HG02973 (cell line): ENCODE measurements around the gene NME4.
A peak's percentile ranks its signal among the peaks of the same experiment; 100 is the strongest.
"Not testable (repeated sequence)": the region's sequence is repeated elsewhere in the genome, so short reads cannot be mapped to it uniquely, and the experiment has no call there.

ENCODE experiments used
- ATAC-seq: cut with Tn5 transposase; IDR thresholded peaks from one replicate; pipeline ENCODE4 v1.9.1; 2021; ENCODE audit warnings: moderate library complexity; ENCODE audit not compliant: unreplicated experiment

The NME4 gene

DNA sequence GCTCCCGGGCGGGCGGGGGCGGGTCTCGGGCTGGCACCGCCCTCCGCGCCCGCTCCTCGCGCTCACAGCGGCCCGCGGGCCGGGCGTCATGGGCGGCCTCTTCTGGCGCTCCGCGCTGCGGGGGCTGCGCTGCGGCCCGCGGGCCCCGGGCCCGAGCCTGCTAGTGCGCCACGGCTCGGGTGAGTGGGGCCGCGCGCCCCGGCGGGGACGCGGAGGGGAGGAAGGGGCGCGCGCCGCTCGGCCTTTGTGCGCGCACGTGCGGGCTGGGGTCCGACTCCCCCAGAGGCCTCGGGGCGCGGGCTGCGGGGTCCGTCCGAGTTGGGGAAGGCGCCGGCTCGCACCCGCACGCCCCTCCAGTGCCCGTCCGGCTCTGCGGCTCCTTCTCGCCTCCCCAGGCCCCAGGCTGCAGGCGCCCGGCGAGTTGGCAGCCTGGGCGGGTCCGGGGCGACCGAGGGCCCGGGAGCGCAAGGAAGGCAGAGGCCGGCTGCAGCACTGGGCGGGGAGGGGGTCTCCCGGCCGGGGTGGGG is at the start of gene NME4:
TSS of gene NME4 (plus strand) at position 65 of the 527 bp plus-strand sequence. CDS start at position 89, 24 bp downstream.
- no peak for ATAC-seq

DNA sequence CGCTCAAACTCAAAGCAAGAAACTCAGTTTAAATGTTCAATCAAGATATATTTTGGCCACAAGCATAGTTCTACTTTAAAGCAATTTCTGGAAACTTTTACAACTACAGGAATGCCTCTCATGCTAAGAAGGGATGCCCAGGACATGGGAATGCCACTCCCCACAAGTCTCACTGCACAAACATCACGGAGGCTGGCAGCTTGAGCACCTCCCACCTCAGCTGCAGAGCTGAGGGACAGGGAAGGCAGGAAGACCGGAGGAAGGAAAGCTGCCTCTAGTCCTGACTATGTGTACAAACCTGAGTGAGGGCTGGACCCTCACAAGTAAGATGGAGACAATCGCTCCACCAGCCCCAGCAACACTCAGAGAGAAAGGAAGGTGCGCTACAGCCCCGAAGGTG is 49.8 kb upstream of the NME4 start:
- no peak for ATAC-seq

DNA sequence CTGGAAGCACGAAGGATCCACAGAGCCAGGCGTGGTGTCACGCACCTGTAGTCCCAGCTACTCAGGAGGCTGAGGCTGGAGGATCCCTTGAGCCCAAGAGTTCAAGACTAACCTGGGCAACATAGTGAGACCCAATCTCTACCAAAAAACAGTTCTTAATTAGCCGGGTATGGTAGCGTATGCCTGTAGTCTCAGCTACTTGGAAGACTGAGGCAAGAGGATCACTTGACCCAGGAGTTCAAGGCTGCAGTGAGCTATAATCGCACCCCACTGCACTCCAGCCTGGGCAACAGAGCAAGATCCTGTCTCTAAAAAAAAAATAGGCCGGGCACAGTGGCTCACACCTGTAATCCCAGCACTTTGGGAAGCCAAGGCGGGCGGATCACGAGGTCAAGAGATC is 48.5 kb upstream of the NME4 start:
- not testable (repeated sequence) for ATAC-seq

DNA sequence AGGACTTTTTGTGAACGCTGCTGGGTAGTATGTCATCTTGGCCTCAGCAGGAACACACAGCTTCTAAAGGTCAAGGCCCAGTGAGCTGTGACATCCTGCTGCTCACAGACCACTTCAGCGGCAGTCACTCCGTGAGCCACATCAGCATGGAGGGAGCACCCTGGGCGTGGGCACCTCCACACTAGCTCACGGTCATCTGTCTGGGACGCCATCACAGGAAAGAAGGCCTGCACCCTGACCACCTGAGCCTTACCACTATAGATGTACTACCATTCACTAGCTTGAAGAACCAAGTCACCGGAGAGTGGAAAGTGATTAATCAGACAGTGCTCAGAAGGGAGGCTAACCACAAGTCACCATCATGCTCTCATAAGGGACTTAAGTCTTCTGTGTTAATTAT is 47.8 kb upstream of the NME4 start:
- ATAC-seq, result no peak

DNA sequence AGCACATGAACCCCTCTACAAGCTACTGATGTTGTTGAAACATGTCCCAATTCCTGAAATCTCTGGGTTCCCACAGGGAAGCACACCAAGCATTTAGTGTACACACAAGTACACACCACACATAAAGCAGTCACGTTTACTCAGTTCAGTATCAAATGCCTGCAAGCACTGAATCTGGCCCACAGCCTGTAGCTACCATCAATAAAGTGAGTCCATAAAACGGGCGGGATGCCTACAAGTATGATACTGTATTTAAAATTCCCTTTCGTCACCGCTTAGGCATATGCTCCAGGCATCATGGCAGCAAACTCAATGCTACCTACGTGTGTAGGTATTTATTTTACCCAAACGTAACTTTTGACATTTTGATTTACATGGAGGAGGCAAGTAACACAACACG is 46.8 kb upstream of the NME4 start:
- ATAC-seq, result no peak

DNA sequence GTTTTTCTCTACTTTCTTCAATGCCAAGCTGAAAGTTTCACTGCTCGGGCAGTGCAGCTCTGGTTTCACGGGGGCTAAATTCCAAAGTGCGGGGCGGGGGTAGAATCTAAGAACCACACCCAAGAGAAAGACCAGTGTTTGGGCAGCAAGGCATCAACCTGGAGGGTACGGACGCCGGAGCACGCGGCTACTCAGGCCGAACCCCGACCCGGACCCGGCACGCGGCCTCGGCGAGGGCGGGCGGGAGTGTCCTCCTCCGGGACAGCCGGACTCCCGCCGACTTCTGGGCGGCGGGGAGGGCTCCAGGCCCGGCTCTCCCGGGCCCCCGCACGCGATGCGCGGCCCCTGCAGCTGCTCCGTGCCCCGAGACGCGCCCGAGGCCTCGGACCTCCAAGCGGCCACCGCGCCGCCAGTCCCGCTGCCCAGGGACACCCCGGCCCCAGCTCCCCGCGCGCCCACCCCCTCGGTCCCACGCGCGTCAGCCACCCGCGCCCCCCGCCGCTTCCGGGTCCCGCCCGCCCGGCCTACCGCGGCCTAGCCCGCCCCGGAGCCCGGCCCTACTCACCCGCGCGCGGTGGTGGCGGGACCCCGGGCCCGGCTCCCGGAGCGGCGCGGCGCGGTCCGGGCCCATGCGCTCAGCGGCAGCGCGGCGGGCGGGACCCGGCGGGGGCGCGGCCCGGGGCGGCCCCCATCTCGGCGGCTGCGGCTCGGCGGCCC is 45.0 kb upstream of the NME4 start:
- peak; percentile 19 for ATAC-seq

DNA sequence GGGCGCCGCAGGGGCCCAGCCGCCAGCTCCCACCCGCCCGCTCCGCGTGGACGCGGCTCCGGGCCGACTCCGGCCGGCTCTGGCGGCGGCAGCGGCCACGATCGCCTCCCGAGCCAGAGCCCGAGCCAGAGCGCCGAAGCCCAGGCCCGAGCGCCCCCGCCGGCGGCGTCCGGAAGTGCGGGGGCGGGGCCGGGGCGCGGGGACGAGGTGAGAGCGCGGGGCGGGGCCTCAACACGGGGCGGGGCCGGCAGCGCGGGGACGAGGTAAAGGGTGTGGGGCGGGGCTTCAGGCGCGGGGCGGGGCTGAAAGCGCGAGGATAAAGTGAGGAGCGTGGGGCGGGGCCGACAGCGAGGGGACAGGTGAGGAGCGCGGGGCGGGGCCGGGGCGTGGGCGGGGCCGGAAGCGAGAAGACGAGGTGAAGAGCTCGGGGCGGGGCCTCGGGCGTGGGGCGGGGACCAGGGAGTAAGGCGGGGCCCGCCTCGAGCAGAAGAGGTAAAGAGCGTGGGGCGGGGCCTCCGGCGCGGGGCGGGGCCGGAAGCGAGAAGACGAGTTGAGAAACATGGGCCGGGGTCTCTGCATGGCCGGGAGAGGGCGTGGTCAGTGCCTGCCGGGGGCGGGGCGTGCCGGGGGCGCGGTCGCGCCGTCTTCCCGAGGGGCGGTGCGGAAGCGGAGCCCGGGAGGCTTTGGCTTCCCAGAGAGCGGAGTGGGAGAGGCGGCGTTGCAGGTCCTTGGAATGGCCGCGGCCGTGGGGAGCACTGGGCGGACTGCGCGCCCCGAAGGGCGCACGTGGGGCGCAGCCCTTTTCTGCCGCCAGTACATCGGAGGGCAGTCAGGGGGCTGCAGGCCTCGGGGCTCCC is 44.2 kb upstream of the NME4 start, which contains the start of gene AXIN1:
TSS of gene AXIN1 (minus strand) at position 177 of the 857 bp plus-strand sequence. CDS start 5,698 bp downstream, outside the sequence.
- ATAC-seq, result peak; percentile 56

DNA sequence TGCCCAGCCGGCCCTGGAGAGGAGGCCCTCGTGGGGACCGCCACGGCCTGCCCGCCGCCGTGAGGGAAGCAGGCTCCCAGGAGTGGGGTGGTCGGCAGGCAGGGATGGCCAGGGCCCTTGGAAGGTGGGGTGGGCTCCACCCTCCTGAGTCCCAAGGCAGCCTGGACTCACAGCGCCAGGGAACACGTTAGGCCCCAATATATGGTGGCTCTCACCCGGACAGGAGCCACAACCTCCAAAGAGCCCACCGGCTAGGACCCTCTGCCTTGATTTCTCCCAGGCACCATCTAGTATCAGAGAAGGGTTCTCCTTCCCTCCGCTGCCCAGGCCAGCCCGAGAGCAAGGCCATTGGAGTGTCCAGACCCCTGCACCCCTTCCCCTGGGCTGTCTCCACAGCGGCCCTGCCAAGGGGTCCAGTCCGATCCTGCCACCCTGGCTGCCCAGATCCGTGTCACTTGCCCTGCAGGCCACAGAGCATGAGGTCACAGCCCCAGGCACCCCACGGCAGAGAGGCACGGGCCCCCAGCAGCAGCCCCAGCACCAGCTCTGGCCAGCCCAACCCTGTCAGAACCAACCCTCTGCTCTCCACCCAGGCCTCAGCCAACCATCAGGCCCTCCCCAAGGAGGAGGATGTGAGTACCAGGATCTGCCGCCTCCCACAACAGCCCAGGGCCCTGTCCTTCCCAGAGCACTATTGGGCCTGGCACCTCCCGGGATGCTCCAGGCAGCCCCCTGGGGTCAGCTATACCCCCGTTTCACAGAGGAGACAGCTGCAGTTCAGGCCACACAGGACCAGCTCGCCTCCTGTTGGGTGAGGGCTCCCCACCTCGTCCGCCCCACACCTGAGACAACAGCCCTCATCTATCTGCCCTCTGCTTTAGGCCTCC is 43.4 kb upstream of the NME4 start:
- ATAC-seq, result no peak

DNA sequence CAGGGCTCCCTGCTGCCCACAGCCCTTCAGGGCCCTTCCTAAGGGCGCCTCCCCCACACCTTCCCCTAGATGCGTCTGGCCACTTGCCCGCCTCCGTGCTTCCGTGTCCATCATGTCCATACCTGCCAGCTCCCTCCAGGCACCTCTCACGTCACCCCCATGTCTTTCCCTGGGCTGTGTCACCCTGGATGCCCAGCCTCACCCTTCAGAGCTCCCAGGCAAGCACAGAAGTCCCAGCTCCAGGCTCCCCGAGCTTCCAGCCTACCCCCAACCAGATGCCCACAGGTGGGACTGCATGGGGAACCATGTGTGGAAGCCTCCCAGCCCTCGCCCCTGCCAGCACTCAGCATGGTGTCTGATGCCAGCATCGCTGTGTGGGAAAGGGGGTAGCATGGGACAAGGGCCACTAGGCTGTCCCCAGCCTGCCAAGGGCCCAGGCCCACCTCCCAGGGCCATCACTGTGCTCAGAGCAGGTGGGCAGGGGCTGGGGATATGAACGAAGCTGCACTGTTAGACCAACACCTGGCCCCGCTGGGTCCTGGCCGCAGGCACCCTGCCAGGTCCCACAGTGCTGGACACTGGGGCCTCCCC is 42.6 kb upstream of the NME4 start:
- no peak for ATAC-seq

DNA sequence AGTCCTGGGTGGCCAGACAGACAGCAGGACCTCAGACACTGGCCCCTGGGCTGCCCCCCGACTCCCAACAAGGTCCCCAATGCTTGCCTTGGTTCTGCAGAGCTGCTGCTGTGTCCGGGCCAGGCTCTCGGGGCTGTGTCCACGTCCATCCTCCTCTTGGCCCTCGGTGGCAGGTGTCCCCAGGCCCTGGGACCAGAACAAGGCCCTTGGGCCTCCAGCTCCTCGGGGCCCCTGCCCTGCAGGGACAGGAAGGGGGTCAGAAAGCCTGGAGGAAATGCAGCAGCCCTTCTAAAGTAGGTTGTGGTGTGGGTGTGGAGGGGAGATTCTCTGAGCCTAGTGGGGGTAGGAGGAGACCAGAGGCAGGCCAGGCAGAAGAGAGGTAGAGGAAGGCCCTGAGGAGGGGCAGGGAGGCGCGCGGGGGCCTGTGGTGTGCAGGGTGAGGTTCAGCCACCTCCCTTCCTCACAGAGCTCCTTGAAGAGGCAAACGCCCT is 42.0 kb upstream of the NME4 start:
- ATAC-seq, result no peak

DNA sequence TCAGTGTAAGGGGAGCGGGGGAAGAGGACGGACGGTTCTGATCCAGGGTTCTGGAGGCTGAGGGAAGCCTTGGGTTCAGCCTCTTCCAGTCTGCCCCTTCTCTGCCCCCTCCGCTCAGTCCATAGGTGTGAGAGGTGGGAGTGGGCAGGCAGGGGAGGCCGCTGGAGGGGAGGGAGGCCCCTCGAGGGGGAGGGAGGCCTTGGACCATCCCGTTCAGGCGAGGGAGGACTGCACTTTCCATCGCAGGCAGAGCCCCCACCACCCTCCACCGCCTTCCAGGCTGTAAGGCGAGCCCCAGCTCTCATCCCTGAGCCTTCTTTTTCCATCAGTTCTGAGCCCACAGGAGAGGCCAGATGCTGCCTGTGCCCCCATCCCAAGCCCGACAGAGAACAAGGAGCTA is 40.3 kb upstream of the NME4 start:
- no peak for ATAC-seq

DNA sequence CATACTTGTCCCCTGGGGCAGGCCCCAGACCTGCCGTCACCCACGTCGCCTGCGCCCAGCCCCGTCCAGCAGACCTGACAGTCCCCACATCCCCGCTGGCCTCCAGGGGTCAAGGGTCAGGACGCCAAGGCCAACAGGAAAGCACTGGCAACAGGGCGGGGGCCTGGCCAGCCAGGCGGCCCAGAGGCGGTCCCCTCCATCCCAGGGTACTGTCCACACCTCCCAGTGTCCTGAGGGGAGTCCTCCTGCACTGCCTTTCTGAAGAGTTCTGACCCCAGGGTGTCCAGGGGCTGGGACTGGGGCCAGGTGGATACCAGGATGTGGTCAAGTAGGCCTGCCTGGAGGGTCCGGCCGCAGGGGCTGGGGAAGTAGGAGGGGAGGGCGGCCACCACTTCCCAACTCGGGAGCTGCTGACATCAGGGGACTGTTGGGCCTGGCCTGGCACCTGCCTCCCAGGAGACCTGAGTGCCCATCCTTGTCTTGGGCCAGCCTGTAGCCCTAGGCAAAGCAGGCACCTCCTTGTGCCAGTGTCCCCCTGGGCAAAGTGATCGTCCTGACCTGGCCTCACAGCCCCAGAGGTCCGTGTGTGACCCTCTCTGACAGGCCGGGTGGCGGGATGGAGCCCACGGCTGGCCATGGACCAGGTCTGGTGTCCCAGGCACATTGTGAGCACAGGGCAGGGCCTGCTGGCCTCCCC is 37.8 kb upstream of the NME4 start:
- ATAC-seq, result no peak

DNA sequence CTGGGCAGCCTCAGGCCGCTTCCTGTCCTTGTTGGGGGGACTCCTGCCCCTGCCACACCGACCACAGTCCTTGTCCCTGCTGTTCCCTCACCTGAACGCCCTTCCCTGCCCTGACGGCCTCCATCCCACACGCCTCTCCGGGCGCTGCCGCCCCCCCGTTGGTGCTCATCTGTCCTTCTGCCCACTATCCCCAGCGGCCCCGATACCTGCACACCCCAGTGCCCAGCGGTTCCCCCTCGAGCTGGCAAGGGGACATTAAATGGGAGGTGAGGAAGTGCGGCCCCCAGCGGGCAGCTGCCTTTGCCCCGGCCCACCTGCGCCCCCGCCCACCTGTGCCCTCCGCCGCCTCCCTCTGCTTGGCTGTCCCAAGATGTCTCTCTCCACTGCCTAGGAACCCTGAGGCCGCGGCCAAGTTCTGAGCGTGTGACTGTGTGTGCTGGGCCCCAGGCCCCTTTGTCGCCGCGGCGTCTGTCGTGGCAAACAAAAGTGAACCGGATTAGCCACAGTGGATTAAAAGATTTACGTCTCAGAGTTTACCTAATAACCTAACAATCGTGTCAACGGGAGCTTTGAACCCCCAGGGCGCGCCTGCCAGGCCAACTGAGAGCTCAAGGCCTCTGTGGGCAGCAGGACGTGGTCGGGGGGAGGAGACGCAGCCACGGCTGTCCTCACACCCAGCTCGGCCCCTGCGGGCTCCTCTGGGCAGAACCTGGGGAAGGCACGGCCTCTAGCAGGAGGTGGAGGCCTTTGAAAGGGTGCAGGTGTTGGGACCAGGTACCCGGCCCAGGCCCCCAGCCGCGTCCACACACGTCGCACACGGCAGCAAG is 36.9 kb upstream of the NME4 start:
- ATAC-seq, result no peak

DNA sequence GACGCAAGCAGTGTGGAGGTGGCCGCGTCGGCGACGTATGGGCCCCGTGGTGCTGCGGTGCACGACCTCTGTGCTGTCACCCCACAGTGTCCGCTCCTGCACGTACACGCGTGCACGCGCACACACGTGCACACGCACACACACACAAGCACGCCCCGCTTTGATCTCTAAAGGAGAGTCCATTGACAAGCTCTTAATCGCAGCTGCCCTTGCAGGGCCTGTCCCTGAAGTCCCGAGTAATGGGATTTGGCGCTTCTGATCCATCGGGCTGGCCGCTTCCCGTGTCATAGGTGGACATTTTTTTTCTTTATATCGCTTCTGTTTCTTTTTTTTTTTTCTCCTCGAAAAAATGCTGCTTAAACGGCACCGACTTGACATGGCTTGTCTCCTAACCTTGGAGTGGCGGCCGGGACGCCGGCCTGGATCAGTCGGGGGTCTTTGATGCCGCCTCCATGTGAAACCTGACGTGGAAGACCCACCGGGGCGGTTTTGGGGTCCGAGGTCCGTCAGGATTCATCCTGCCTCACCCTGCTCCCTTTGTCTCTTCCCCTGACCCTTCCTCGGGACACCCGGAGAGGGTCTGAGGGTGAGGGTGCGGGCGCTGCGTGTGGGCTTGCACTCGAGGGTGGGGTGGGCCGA is 36.2 kb upstream of the NME4 start:
- ATAC-seq, result no peak

DNA sequence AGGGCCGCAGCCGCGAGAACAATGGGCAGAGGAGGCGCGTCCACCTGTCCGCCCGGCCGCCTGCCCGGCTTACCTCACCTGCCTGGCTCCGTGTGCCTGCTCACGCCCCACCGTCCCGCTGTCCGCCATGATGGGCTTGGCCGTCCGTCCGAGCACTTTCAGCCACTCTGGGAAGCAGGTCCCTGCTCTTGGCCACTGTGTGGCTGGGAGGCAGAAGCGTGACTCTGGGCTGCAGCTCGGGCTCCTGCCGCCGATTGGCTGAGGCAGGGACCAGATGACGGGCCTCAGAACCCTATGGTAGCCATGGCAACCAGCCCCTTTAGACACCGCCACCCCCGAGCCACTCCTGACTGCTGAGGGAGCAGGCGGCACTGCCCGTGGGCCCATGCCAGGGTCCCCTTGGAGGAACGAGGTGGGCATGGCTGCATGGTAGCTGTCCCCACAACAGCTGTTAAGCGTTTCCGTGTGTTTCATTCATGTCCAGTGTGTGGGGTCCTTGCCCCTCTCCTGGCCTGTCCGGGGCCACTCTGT is 35.6 kb upstream of the NME4 start:
- no peak for ATAC-seq

DNA sequence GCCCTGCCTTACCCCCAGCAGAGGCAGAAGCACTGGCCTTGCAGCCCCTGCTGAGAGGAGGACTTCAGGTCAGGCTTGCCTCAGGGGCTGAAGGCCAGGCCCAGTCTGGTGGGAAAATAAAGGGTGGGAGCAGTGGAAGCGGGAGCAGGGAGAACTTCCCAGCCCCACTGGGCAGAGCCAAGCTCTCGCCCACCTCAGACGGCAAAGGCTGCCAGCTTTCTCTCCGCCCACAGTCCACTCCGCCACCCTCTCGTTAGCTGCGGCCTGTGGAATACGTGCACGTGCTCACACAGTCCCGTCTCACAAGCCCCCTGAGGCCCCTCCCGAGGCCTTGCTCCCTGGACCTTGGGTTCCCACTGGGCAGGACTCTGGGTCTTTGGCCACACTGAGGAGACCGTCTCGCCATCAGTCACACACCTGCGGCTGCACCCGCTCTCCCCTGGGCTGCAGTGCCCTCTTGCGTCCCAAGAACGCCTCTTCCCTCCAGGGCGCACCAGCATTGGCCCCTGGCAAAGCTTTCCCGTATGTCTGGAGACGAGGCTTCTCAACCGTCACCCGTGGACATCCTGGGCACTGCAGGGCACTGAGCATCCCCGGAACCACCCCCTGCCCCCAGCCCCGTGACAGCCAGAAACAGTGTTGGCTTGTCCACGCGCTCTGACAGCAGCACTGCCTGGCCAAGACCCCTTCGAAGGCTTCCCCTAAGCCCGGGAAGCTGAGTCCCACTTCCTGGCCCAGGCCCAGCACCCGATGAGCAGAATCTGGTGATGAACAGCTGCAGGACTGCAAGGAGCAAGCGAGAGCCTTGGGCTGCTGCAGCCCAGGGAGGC is 34.9 kb upstream of the NME4 start:
- no peak for ATAC-seq

DNA sequence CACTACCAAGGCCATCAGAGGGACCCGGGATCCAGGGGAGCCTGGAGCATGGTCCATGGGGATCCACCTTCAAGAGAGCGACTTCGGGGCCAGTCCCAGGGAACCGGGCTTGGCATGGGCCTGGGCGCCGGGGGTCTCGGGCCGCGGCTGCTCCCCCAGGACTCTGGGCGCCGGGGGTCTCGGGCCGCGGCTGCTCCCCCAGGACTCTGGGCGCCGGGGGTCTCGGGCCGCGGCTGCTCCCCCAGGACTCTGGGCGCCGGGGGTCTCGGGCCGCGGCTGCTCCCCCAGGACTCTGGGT is 34.3 kb upstream of the NME4 start:
- ATAC-seq, result not testable (repeated sequence)
